ENCODE results near the gene EFS.

DNA sequence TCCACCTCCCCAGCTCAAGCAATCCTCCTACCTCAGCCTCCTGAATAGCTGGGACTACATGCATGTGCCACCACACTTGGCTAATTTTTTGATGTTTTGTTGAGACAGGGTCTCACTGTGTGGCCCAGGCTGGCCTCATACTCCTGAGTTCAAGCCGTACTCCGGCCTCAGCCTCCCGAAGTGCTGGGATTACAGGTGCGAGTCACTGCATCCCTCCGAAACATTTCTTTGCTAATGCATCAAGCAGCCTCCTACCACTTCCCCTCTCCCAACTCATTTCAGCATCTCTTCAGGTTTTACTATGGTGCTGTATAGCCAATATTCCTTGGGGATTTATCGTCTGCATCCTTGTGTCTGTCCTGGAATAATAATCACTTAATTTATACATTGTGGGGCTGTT lies 10.0 kb downstream of the EFS start:
- TF ChIP-seq, protein P1, sequence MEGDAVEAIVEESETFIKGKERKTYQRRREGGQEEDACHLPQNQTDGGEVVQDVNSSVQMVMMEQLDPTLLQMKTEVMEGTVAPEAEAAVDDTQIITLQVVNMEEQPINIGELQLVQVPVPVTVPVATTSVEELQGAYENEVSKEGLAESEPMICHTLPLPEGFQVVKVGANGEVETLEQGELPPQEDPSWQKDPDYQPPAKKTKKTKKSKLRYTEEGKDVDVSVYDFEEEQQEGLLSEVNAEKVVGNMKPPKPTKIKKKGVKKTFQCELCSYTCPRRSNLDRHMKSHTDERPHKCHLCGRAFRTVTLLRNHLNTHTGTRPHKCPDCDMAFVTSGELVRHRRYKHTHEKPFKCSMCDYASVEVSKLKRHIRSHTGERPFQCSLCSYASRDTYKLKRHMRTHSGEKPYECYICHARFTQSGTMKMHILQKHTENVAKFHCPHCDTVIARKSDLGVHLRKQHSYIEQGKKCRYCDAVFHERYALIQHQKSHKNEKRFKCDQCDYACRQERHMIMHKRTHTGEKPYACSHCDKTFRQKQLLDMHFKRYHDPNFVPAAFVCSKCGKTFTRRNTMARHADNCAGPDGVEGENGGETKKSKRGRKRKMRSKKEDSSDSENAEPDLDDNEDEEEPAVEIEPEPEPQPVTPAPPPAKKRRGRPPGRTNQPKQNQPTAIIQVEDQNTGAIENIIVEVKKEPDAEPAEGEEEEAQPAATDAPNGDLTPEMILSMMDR (conservative IDR thresholded peaks at IDR 0.05): no peak
- TF ChIP-seq ZFX (IDR thresholded peaks at IDR 0.05): no peak

Measured in C4-2B (cell line).